HCT116 (cell line): ENCODE results near the gene KCNJ10. TPM values are rescaled to one million over a fixed set of nuclear protein-coding genes. Genes with fewer than 3 reads are reported as not detected.

Source experiments
- ATAC-seq: fragments of 200-7000 bp; cut with Tn5 transposase; 2 replicates; pipeline ENCODE4 v1.9.1; 2020; ENCODE audit warnings: mild to moderate bottlenecking, moderate library complexity
- BruUV-seq: library from RNA; stranded (reverse); fragments of 400-500 nt; replicated peaks from 2 replicates; lab custom pipeline; 2021; lab: Mats Ljungman, UMichigan
- CTCF ChIA-PET: fragments of 300-600 bp; sonication (Branson Sonifier 250); formaldehyde crosslinking; loops from one replicate; lab custom pipeline; 2021; ENCODE audit warnings: antibody characterized with exemption; lab: Charles Lee
- POLR2A ChIA-PET: fragments of 300-600, 350-600 bp; sonication (Branson Sonifier 250); formaldehyde crosslinking; loops from one replicate; lab custom pipeline; 2021; ENCODE audit warnings: antibody characterized with exemption; lab: Charles Lee
- RAD21 ChIA-PET, 2 experiments: fragments of 300-600 bp; sonication (Branson Sonifier 250); formaldehyde crosslinking; loops; one replicate each; lab custom pipeline; 2023; ENCODE audit warnings: low total read pairs in 2 of 2; ENCODE audit not compliant: uncharacterized antibody in 2 of 2, unreplicated experiment in 2 of 2, low non-redundant PET in 1 of 2; lab: Charles Lee
- DNase-seq: peaks from one replicate; pipeline ENCODE4 v3.0.0-alpha.2; 2010; ENCODE audit warnings: low read depth, low spot score
- H2AFZ ChIP-seq: fragments of 200-600 bp; shearing (Covaris generic), sonication (generic); 2 replicates; pipeline ENCODE4 v1.6.1; 2017; ENCODE audit warnings: low read depth, mixed run types, mixed read lengths, antibody characterized with exemption, low read length; ENCODE audit not compliant: poor library complexity, severe bottlenecking
- H3K27ac ChIP-seq: 2 replicates; pipeline ENCODE4 v1.5.1; 2012; ENCODE audit warnings: low read depth, low read length
- H3K27me3 ChIP-seq: fragments of 200-600 bp; sonication (generic); 2 replicates; pipeline ENCODE4 v1.6.1; 2016; ENCODE audit warnings: mixed run types, low read length, mixed read lengths; ENCODE audit not compliant: insufficient read depth
- H3K36me3 ChIP-seq, 2 experiments: fragments of 200-500 bp in 1 of 2; fragments of 200-600 bp in 1 of 2; sonication (Bioruptor generic) in 1 of 2; sonication (generic) in 1 of 2; 2 replicates each; pipeline versions ENCODE4 v1.5.1 to v1.6.1; 2014 to 2016; ENCODE audit warnings: low read length in 2 of 2, inconsistent platforms in 1 of 2, mixed read lengths in 1 of 2, mixed run types in 1 of 2; ENCODE audit not compliant: insufficient read depth in 2 of 2, control insufficient read depth in 1 of 2
- H3K4me1 ChIP-seq, 2 experiments: fragments of 200-600 bp in 1 of 2; sonication (generic) in 1 of 2; 2 replicates each; pipeline versions ENCODE4 v1.5.1 to v1.6.1; 2012 to 2017; ENCODE audit warnings: low read length in 2 of 2, inconsistent platforms in 1 of 2, mild to moderate bottlenecking in 1 of 2, mixed read lengths in 1 of 2, mixed run types in 1 of 2, moderate library complexity in 1 of 2; ENCODE audit not compliant: insufficient read depth in 2 of 2, control insufficient read depth in 1 of 2
- H3K4me2 ChIP-seq: fragments of 200-600 bp; sonication (generic); 2 replicates; pipeline ENCODE4 v1.6.1; 2017; ENCODE audit warnings: mixed run types, low read length, mixed read lengths
- H3K4me3 ChIP-seq, 2 experiments: fragments of 200-600 bp in 1 of 2; sonication (generic) in 1 of 2; replicated peaks in 1 of 2; 2 replicates each; pipeline ENCODE4 v1.5.1; 2011 to 2016; ENCODE audit warnings: low read length in 2 of 2, control low read depth in 1 of 2, low read depth in 1 of 2, mild to moderate bottlenecking in 1 of 2, mixed read lengths in 1 of 2, mixed run types in 1 of 2
- H3K79me2 ChIP-seq: fragments of 200-600 bp; sonication (generic); 2 replicates; pipeline ENCODE4 v1.6.1; 2017; ENCODE audit warnings: mild to moderate bottlenecking, mixed run types, low read length, moderate library complexity, mixed read lengths; ENCODE audit not compliant: insufficient read depth
- H3K9ac ChIP-seq: fragments of 200-600 bp; sonication (generic); 2 replicates; pipeline ENCODE4 v1.6.1; 2016; ENCODE audit warnings: low read length, mixed read lengths
- H3K9me2 ChIP-seq: fragments of 200-600 bp; sonication (generic), shearing (Covaris generic); 2 replicates; pipeline ENCODE4 v1.6.1; 2017; ENCODE audit warnings: mixed run types, mild to moderate bottlenecking, moderate library complexity; ENCODE audit not compliant: insufficient read depth
- H3K9me3 ChIP-seq, 2 experiments: fragments of 200-500 bp in 1 of 2; fragments of 200-600 bp in 1 of 2; sonication (Bioruptor generic) in 1 of 2; sonication (generic) in 1 of 2; 2 replicates each; pipeline ENCODE4 v1.6.1; 2014 to 2017; ENCODE audit warnings: low read length in 2 of 2, mixed read lengths in 2 of 2, inconsistent platforms in 1 of 2, low read depth in 1 of 2, mild to moderate bottlenecking in 1 of 2, mixed run types in 1 of 2, moderate library complexity in 1 of 2; ENCODE audit not compliant: control insufficient read depth in 1 of 2, insufficient read depth in 1 of 2
- H4K20me1 ChIP-seq: fragments of 200-600 bp; sonication (generic), shearing (Covaris generic); 2 replicates; pipeline ENCODE4 v1.6.1; 2017; ENCODE audit warnings: mixed run types, mild to moderate bottlenecking, moderate library complexity; ENCODE audit not compliant: insufficient read depth
- CBX3 ChIP-seq: IDR thresholded peaks from 2 replicates; pipeline ENCODE4 v1.6.1; 2012; ENCODE audit warnings: low read depth
- CEBPB ChIP-seq: IDR thresholded peaks from 2 replicates; pipeline ENCODE4 v1.6.1; 2012; ENCODE audit warnings: low read depth
- EGR1 ChIP-seq: IDR thresholded peaks from 2 replicates; pipeline ENCODE4 v1.6.1; 2012; ENCODE audit warnings: low read depth
- ELF1 ChIP-seq: IDR thresholded peaks from 2 replicates; pipeline ENCODE4 v1.6.1; 2012; ENCODE audit warnings: low read depth, borderline replicate concordance
- EZH2 ChIP-seq: fragments of 200-600 bp; sonication (generic); IDR thresholded peaks from 2 replicates; pipeline ENCODE4 v1.6.1; 2017; ENCODE audit warnings: antibody characterized with exemption, mixed run types
- JUND ChIP-seq: IDR thresholded peaks from 2 replicates; pipeline ENCODE4 v1.6.1; 2012
- POLR2A ChIP-seq: IDR thresholded peaks from 2 replicates; pipeline ENCODE4 v1.7.0; 2011; ENCODE audit warnings: borderline replicate concordance; ENCODE audit not compliant: insufficient read depth, insufficient read length; ENCODE audit errors: extremely low read depth
- POLR2AphosphoS5 ChIP-seq: IDR thresholded peaks from 2 replicates; pipeline ENCODE4 v1.6.1; 2011; ENCODE audit warnings: mild to moderate bottlenecking, low read depth, low read length, moderate library complexity
- SP1 ChIP-seq: IDR thresholded peaks from 2 replicates; pipeline ENCODE4 v1.6.1; 2012; ENCODE audit warnings: low read depth
- SRF ChIP-seq: IDR thresholded peaks from 2 replicates; pipeline ENCODE4 v1.6.1; 2012; ENCODE audit warnings: low read depth
- TCF7L2 ChIP-seq: IDR thresholded peaks from 2 replicates; pipeline ENCODE4 v1.7.0; 2011; ENCODE audit warnings: borderline replicate concordance, inconsistent platforms; ENCODE audit not compliant: insufficient read depth, insufficient read length; ENCODE audit errors: extremely low read depth
- YY1 ChIP-seq: IDR thresholded peaks from 2 replicates; pipeline ENCODE4 v1.6.1; 2011; ENCODE audit warnings: low read length, low read depth, moderate library complexity, mild to moderate bottlenecking; ENCODE audit not compliant: insufficient replicate concordance; ENCODE audit errors: extremely low read depth
- ZFX ChIP-seq: fragments of 450-650 bp; IDR thresholded peaks from 2 replicates; pipeline ENCODE4 v1.6.1; 2017
- ZNF274 ChIP-seq: fragments of 200-500 bp; sonication (Bioruptor generic); IDR thresholded peaks from 2 replicates; pipeline ENCODE4 v1.6.1; 2014; ENCODE audit warnings: mild to moderate bottlenecking, low read depth, low read length, inconsistent platforms
- intact Hi-C: fragments of 100-400 bp; cut with micrococcal nuclease; formaldehyde crosslinking; loops from 2 replicates; pipeline ENCODE4 v1.10.0; 2022
- total RNA-seq: library from RNA; stranded (reverse); gene quantifications from one replicate; pipeline ENCODE4 v1.2.1, GENCODE V29; 2021; ENCODE audit not compliant: unreplicated experiment
- TF ChIP-seq, protein P1 (sequence below), 3 experiments: fragments of 200-600 bp in 1 of 3; sonication (generic) in 1 of 3; IDR thresholded peaks in 2 of 3; conservative IDR thresholded peaks in 1 of 3; 2 replicates each; pipeline ENCODE4 v1.5.1; 2012 to 2017; ENCODE audit warnings: low read depth in 2 of 3, low read length in 2 of 3, antibody characterized with exemption in 1 of 3, borderline replicate concordance in 1 of 3, control low read depth in 1 of 3, mild to moderate bottlenecking in 1 of 3, mixed read lengths in 1 of 3, mixed run types in 1 of 3, moderate library complexity in 1 of 3; ENCODE audit not compliant: insufficient read depth in 1 of 3
- TF ChIP-seq, protein P2 (sequence below): IDR thresholded peaks from 2 replicates; pipeline ENCODE4 v1.6.1; 2012
- TF ChIP-seq, protein P3 (sequence below): IDR thresholded peaks from 2 replicates; pipeline ENCODE4 v1.6.1; 2012

Gene KCNJ10
- total RNA-seq, 1 experiment from 2014 or later: 0.57 TPM

DNA sequence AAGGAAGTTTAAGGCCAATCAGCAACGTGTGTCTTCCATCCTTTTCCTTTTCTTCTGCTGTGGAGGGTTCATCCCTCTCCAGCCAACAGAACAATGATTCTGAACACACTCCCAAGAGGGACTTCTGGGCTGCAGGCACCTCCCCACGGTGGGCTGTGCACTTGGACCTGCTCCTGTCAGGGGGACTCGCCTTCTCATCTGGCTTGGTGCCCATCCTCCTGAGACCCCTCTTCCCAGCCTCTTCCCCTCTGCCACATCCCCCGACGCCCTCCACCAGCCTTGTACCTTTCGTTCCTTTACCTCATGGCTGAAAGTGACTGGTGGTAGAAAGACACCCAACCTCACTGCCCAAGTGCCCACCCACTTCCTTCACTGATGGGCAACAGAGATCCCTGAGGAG is 89.9 kb downstream of the KCNJ10 start:
- DNase-seq (no peak), ATAC-seq (no peak)
- H3K79me2 ChIP-seq: no peaks in the 10 kb centered on the region
- no peaks in the 10 kb centered on the region for H4K20me1 ChIP-seq
- CTCF ChIA-PET: no interaction called here
- no peak overlapping the region for H3K9ac ChIP-seq
- H2AFZ ChIP-seq: no peak overlapping the region
- H3K9me3 ChIP-seq: no peaks in the 10 kb centered on the region
- no peaks in the 10 kb centered on the region for H3K4me1 ChIP-seq
- no peaks in the 10 kb centered on the region for H3K9me2 ChIP-seq
- no peak overlapping the region for H3K27ac ChIP-seq
- no peak overlapping the region for H3K4me3 ChIP-seq
- POLR2A ChIA-PET: no interaction called here
- RAD21 ChIA-PET: no interaction called here
- H3K36me3 ChIP-seq: no peaks in the 10 kb centered on the region
- H3K27me3 ChIP-seq: peaks cover 53% of the 10 kb centered on the region
- H3K4me2 ChIP-seq: no peak overlapping the region
- intact Hi-C loops: no loop called here
- TF ChIP-seq EGR1 (no peak), ZNF274 (no peak), POLR2A (no peak), YY1 (no peak), CBX3 (no peak), EZH2 (no peak), ELF1 (no peak), SP1 (no peak), POLR2AphosphoS5 (no peak), TCF7L2 (no peak), CEBPB (no peak), JUND (no peak), ZFX (no peak), SRF (no peak)
- TF ChIP-seq, protein P1, sequence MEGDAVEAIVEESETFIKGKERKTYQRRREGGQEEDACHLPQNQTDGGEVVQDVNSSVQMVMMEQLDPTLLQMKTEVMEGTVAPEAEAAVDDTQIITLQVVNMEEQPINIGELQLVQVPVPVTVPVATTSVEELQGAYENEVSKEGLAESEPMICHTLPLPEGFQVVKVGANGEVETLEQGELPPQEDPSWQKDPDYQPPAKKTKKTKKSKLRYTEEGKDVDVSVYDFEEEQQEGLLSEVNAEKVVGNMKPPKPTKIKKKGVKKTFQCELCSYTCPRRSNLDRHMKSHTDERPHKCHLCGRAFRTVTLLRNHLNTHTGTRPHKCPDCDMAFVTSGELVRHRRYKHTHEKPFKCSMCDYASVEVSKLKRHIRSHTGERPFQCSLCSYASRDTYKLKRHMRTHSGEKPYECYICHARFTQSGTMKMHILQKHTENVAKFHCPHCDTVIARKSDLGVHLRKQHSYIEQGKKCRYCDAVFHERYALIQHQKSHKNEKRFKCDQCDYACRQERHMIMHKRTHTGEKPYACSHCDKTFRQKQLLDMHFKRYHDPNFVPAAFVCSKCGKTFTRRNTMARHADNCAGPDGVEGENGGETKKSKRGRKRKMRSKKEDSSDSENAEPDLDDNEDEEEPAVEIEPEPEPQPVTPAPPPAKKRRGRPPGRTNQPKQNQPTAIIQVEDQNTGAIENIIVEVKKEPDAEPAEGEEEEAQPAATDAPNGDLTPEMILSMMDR (IDR thresholded peaks at IDR 0.05 in 2 of 3, conservative IDR thresholded peaks at IDR 0.05 in 1 of 3; ENCODE audit: borderline replicate concordance in 1 of 3, insufficient read depth in 1 of 3, low read depth in 2 of 3, low read length in 2 of 3): no peak
- TF ChIP-seq, protein P2, sequence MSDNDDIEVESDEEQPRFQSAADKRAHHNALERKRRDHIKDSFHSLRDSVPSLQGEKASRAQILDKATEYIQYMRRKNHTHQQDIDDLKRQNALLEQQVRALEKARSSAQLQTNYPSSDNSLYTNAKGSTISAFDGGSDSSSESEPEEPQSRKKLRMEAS: no peak
- TF ChIP-seq, protein P3, sequence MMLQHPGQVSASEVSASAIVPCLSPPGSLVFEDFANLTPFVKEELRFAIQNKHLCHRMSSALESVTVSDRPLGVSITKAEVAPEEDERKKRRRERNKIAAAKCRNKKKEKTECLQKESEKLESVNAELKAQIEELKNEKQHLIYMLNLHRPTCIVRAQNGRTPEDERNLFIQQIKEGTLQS: no peak
- no TSS peak for BruUV-seq
